ENCODE measurements around the gene LAGE3.

The LAGE3 gene

DNA sequence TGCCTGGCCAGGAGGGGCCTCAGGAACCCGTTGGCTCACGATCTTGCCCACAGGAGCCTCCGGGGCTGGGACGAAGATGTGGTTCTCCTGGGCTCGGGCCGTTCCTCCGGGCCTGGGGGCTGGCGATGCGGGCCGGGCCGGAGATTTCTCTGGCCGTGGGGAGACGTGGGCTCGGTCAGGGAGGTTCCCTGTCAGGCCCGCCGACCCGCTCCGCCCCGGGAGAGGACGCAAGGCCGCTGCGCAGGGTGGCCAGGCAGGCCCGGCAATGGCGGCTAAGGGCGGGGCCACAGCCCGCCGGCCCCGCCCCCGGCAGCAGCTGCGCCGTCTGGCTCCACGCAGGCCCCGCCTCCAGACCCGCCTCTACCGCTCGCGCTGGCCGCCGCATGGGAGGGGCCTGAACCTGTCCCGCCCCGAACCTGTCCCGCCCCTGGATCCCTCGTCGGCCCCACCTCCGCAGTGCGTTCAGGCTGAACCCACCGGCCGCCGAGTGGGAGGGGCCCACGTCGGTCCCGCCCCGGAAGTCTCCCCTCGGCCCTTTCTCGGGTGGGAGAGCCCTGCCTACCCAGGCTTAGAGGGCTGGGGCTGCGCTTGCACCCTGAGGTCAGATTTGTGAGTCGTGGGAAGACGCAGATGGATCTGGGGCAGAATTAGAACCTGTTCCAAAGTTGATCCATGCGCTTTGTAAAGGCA lies 37.0 kb upstream of the LAGE3 start, which contains the start of gene FAM3A:
FAM3A (minus strand) TSS at position 267 of the 690 bp plus-strand sequence. CDS start 460 bp downstream, outside the sequence.
- Histone ChIP-seq H3F3A (ENCODE audit: low read depth) (no peaks in the 10 kb centered on the region), H3K9ac (ENCODE audit: low read depth, low read length, poor library complexity, severe bottlenecking) (peak within 1 kb of the TSS; percentile 92), H3K4me3 (ENCODE audit: low read length, poor library complexity, severe bottlenecking) (peak within 1 kb of the TSS; percentile 89), H3K27me3 (ENCODE audit: insufficient read depth, low read length, poor library complexity, severe bottlenecking) (no peaks in the 10 kb centered on the region), H3K9me2 (replicated peaks; ENCODE audit: low read depth, low read length) (no peaks in the 10 kb centered on the region), H3K79me2 (ENCODE audit: insufficient read depth, low read length) (peaks cover 8% of the 10 kb centered on the region; the same call in 1 of the 2 replicates), H3K4me2 (ENCODE audit: low read depth, low read length, poor library complexity, severe bottlenecking) (peak within 1 kb of the TSS; percentile 87), H3K36me3 (ENCODE audit: insufficient read depth, low read length) (no peaks in the 10 kb centered on the region), H2AFZ (ENCODE audit: low read length) (peak within 1 kb of the TSS; percentile 60; the same call in 1 of the 2 replicates), H4K20me1 (ENCODE audit: insufficient read depth, low read length, poor library complexity, severe bottlenecking) (no peaks in the 10 kb centered on the region), H3K4me1 (ENCODE audit: insufficient read depth, low read length, poor library complexity, severe bottlenecking) (peaks cover 7% of the 10 kb centered on the region), H3K9me3 (ENCODE audit: insufficient read depth, low read depth, low read length) (no peaks in the 10 kb centered on the region)
- TF ChIP-seq EZH2phosphoT487 (IDR thresholded peaks at IDR 0.05; ENCODE audit: borderline replicate concordance) (no peak), CTCF (conservative IDR thresholded peaks at IDR 0.05; ENCODE audit: low read length) (no peak)

DNA sequence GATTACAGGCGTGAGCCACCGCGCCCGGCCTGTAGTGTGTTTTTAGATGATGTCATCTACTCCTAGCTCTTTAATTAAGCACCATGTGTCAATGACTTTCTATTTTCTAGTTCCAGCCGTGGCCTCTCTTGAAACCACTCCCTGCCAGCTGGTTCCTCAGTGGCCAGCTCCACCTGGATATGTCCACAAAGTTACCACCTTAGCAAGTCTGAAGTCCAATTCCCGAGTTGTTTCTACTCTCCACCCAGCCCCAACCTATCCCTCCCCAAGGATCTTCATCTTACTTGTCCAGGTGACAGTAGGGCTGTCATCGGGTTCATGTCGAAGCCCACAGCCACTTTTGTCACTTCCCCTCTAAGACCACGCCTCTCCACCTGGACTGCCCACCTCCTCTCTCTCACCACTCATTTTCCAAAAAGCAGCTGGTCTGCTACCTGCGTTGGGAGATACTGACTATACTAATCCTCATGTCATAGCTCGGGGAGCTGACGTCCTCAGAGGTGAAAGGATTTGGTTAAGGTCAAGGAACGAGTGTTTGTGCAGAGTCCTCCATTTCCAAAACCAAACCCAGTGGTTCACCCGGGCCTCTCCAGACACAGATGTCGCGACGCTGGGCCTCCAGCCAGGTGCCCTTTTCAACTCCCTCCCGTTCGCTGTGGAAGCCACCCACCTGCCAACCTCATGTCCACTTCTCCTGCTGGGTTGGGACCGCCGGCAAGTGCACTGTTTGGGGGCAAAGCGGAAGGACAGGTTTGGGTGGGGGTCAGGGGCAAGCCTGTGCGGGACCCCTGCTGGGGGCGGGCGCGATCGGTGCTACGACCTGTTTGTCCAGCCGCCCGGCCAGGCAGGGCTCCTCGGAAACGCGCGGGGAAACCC lies 36.2 kb upstream of the LAGE3 start:
- no peaks in the 10 kb centered on the region for H3F3A ChIP-seq (ENCODE audit: low read depth)
- H4K20me1 ChIP-seq (ENCODE audit: insufficient read depth, low read length, poor library complexity, severe bottlenecking): no peaks in the 10 kb centered on the region
- peak overlapping the region; percentile 87 for H3K4me2 ChIP-seq (ENCODE audit: low read depth, low read length, poor library complexity, severe bottlenecking)
- H3K36me3 ChIP-seq (ENCODE audit: insufficient read depth, low read length): no peaks in the 10 kb centered on the region
- H3K4me3 ChIP-seq (ENCODE audit: low read length, poor library complexity, severe bottlenecking): peak overlapping the region; percentile 89
- H3K9me2 ChIP-seq (replicated peaks; ENCODE audit: low read depth, low read length): no peaks in the 10 kb centered on the region
- TF ChIP-seq EZH2phosphoT487 (IDR thresholded peaks at IDR 0.05; ENCODE audit: borderline replicate concordance): no peak
- TF ChIP-seq CTCF (conservative IDR thresholded peaks at IDR 0.05; ENCODE audit: low read length): no peak
- H3K4me1 ChIP-seq (ENCODE audit: insufficient read depth, low read length, poor library complexity, severe bottlenecking): peaks cover 10% of the 10 kb centered on the region
- peak overlapping the region; percentile 60; the same call in 1 of the 2 replicates for H2AFZ ChIP-seq (ENCODE audit: low read length)
- no peaks in the 10 kb centered on the region for H3K27me3 ChIP-seq (ENCODE audit: insufficient read depth, low read length, poor library complexity, severe bottlenecking)
- peak overlapping the region; percentile 92 for H3K9ac ChIP-seq (ENCODE audit: low read depth, low read length, poor library complexity, severe bottlenecking)
- H3K79me2 ChIP-seq (ENCODE audit: insufficient read depth, low read length): peaks cover 8% of the 10 kb centered on the region; the same call in 1 of the 2 replicates
- H3K9me3 ChIP-seq (ENCODE audit: insufficient read depth, low read depth, low read length): no peaks in the 10 kb centered on the region

GRCh38 chrX:154513716-154514115 lies 34.6 kb upstream of the LAGE3 start:
- TF ChIP-seq EZH2phosphoT487 (IDR thresholded peaks at IDR 0.05; ENCODE audit: borderline replicate concordance) (no peak), CTCF (conservative IDR thresholded peaks at IDR 0.05; ENCODE audit: low read length) (no peak)
- Histone ChIP-seq H3K9ac (ENCODE audit: low read depth, low read length, poor library complexity, severe bottlenecking) (no peak overlapping the region), H3K27me3 (ENCODE audit: insufficient read depth, low read length, poor library complexity, severe bottlenecking) (no peaks in the 10 kb centered on the region), H2AFZ (ENCODE audit: low read length) (no peak overlapping the region), H3K79me2 (ENCODE audit: insufficient read depth, low read length) (peaks cover 8% of the 10 kb centered on the region; the same call in 1 of the 2 replicates), H3K4me3 (ENCODE audit: low read length, poor library complexity, severe bottlenecking) (no peak overlapping the region), H4K20me1 (ENCODE audit: insufficient read depth, low read length, poor library complexity, severe bottlenecking) (no peaks in the 10 kb centered on the region), H3K4me2 (ENCODE audit: low read depth, low read length, poor library complexity, severe bottlenecking) (no peak overlapping the region), H3K4me1 (ENCODE audit: insufficient read depth, low read length, poor library complexity, severe bottlenecking) (peaks cover 10% of the 10 kb centered on the region), H3F3A (ENCODE audit: low read depth) (no peaks in the 10 kb centered on the region), H3K9me3 (ENCODE audit: insufficient read depth, low read depth, low read length) (no peaks in the 10 kb centered on the region), H3K9me2 (replicated peaks; ENCODE audit: low read depth, low read length) (no peaks in the 10 kb centered on the region), H3K36me3 (ENCODE audit: insufficient read depth, low read length) (no peaks in the 10 kb centered on the region)

Data from Loucy (cell line).